ENCODE measurements around the gene L3MBTL3. TPM values are rescaled to one million over a fixed set of nuclear protein-coding genes. Genes with fewer than 3 reads are reported as not detected.
A peak's percentile ranks its signal among the peaks of the same experiment; 100 is the strongest.

L3MBTL3 gene
- polyA plus RNA-seq, 4 donors: 1.3 to 8.9 (median 2.2) TPM

DNA sequence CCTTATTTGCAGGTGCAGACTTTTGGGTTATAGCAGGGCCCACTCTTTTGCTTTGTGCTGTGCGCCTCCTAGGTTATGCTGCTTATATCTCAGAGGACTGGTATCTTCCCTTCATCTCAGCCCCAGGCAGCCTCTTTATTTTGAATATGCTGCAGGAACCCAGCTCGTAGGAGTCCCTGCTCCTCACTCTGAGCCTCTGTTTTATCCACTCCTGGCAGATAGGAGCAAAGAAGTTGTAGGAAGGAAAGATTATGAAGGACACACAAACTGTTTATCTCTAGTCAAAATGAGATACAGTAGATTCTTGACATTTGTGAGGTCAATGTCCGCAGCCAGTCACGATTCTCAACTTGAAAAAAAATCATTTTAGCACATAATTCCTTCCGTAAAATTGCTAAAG, 15.6 kb downstream of the L3MBTL3 start:
- H3K4me3 ChIP-seq (ENCODE audit: low read depth in 1 of 3, low read length in 3 of 3): no peak overlapping the region
- H3K4me1 ChIP-seq (ENCODE audit: control insufficient read depth in 3 of 3, insufficient read depth in 2 of 3, low read depth in 1 of 3, low read length in 2 of 3): peaks cover 0 to 8% (median 0%) of the 10 kb centered on the region in 3 donors
- FAIRE-seq (no peak), DNase-seq (no peak)
- 72 to 84% (median 80%) methylated on average over 5 of the region's 5 CpGs for WGBS, 3 donors
- peaks cover 0 to 6% (median 0%) of the 10 kb centered on the region in 3 donors for H3K36me3 ChIP-seq (ENCODE audit: control insufficient read depth in 3 of 3, insufficient read depth in 2 of 3, low read depth in 1 of 3, low read length in 3 of 3)
- H3K27ac ChIP-seq (ENCODE audit: low read depth in 1 of 3, low read length in 2 of 3): peak overlapping the region in 1 of 3 donors; percentile 50
- H3K9me3 ChIP-seq (ENCODE audit: control insufficient read depth in 2 of 2, insufficient read depth in 1 of 2, low read depth in 1 of 2, low read length in 1 of 2): no peaks in the 10 kb centered on the region
- H3K27me3 ChIP-seq (ENCODE audit: control insufficient read depth in 3 of 3, insufficient read depth in 3 of 3, low read length in 3 of 3): no peaks in the 10 kb centered on the region

DNA sequence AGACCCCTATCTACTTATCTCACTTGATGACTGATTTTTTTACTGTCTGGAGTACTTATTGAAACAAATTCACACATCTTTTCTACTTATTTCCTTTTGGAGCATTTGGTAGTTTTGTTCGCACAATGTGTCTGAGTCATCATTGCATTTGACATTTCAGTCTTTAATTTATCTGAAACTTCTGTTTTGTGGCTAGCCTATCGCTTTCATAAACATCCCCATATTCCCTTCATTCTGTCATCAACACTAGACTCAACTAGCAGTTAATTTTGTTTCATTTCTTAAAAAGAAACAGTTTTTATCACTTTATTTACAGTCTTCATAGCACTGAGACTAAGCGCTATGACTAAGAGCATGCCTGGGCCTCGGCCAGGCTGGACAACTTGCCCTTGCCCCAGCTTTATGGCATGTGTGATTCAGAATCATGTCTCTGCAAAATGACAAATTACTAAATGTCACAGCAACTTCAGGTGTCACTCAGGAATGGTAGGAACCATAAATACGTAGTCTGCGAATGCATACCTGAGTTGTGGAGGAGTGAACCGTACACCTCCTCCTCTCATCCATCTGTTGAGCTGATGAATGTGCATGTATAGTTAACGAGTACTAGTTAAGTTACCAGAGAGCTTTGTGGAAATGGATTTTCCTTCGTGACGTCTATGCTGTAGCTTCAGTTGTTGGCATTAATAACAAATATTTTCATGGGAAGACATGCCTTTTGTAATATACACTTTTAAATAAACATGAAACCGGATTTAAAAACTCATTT, 16.2 kb downstream of the L3MBTL3 start:
- H3K27ac ChIP-seq (ENCODE audit: low read depth in 1 of 3, low read length in 2 of 3): peak overlapping the region in 1 of 3 donors; percentile 53
- no peaks in the 10 kb centered on the region for H3K27me3 ChIP-seq (ENCODE audit: control insufficient read depth in 3 of 3, insufficient read depth in 3 of 3, low read length in 3 of 3)
- FAIRE-seq: no peak
- H3K36me3 ChIP-seq (ENCODE audit: control insufficient read depth in 3 of 3, insufficient read depth in 2 of 3, low read depth in 1 of 3, low read length in 3 of 3): peaks cover 0 to 6% (median 0%) of the 10 kb centered on the region in 3 donors
- DNase-seq: peak; percentile 5 to 11
- H3K9me3 ChIP-seq (ENCODE audit: control insufficient read depth in 2 of 2, insufficient read depth in 1 of 2, low read depth in 1 of 2, low read length in 1 of 2): no peaks in the 10 kb centered on the region
- H3K4me3 ChIP-seq (ENCODE audit: low read depth in 1 of 3, low read length in 3 of 3): no peak overlapping the region
- H3K4me1 ChIP-seq (ENCODE audit: control insufficient read depth in 3 of 3, insufficient read depth in 2 of 3, low read depth in 1 of 3, low read length in 2 of 3): peaks cover 0 to 8% (median 0%) of the 10 kb centered on the region in 3 donors
- 66 to 76% (median 75%) methylated on average over 11 of the region's 11 CpGs for WGBS, 3 donors

DNA sequence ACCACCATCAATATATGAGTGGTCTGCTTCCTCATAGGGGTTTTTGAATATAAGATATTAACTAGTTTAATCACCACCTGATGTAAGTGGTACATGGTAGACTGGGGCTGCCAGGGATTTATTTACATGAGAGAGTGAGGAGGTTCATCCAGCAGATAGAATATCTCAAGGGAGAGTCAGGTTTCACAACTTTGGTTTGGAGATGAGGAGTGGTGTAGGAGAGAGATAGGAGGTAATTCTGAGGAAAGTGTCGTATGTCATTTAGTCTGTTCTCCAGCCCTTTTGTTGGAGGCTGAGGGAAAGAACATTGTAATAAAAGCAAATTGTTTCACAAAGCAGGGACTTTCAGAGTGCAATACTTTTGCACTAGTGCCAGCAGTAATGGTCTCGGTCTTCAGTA, 16.8 kb downstream of the L3MBTL3 start:
- H3K4me1 ChIP-seq (ENCODE audit: control insufficient read depth in 3 of 3, insufficient read depth in 2 of 3, low read depth in 1 of 3, low read length in 2 of 3): peaks cover 0 to 8% (median 0%) of the 10 kb centered on the region in 3 donors
- peaks cover 0 to 6% (median 0%) of the 10 kb centered on the region in 3 donors for H3K36me3 ChIP-seq (ENCODE audit: control insufficient read depth in 3 of 3, insufficient read depth in 2 of 3, low read depth in 1 of 3, low read length in 3 of 3)
- DNase-seq: no peak
- no peak overlapping the region for H3K27ac ChIP-seq (ENCODE audit: low read depth in 1 of 3, low read length in 2 of 3)
- H3K4me3 ChIP-seq (ENCODE audit: low read depth in 1 of 3, low read length in 3 of 3): no peak overlapping the region
- no peaks in the 10 kb centered on the region for H3K9me3 ChIP-seq (ENCODE audit: control insufficient read depth in 2 of 2, insufficient read depth in 1 of 2, low read depth in 1 of 2, low read length in 1 of 2)
- no peaks in the 10 kb centered on the region for H3K27me3 ChIP-seq (ENCODE audit: control insufficient read depth in 3 of 3, insufficient read depth in 3 of 3, low read length in 3 of 3)
- 51 to 77% (median 74%) methylated on average over 2 of the region's 2 CpGs for WGBS, 3 donors
- no peak for FAIRE-seq

DNA sequence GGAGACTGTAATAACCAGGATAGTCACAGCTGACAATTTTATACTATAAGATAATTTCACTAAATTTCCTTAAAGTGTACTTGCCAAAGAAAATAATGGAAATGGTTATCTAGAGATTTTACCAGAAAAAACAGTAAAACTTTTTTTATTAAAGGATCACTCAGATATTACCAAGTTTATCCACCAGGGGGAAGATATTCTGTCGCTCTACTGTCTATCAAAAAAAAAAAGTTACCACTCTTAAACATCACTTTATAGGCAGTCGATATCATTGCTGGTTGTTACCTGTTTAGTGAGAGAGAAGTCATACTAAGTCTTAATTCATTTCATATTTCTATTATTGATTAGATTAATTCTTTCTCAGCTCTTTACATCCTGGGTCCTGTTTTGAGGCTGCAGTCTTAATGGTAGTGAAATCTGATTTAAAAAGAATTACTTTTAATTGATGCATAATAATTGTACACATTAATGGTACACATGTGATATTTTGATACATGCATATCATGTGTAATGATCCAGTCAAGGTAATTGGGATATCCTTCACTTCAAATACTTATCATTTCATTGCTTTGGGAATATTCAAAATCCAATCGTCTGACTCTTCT, 18.9 kb downstream of the L3MBTL3 start:
- DNase-seq: no peak
- Histone ChIP-seq H3K36me3 (ENCODE audit: control insufficient read depth in 3 of 3, insufficient read depth in 2 of 3, low read depth in 1 of 3, low read length in 3 of 3) (peaks cover 0 to 2% (median 0%) of the 10 kb centered on the region in 3 donors), H3K4me1 (ENCODE audit: control insufficient read depth in 3 of 3, insufficient read depth in 2 of 3, low read depth in 1 of 3, low read length in 2 of 3) (peaks cover 0 to 8% (median 0%) of the 10 kb centered on the region in 3 donors), H3K27me3 (ENCODE audit: control insufficient read depth in 3 of 3, insufficient read depth in 3 of 3, low read length in 3 of 3) (no peaks in the 10 kb centered on the region), H3K4me3 (ENCODE audit: low read depth in 1 of 3, low read length in 3 of 3) (no peak overlapping the region), H3K9me3 (ENCODE audit: control insufficient read depth in 2 of 2, insufficient read depth in 1 of 2, low read depth in 1 of 2, low read length in 1 of 2) (no peaks in the 10 kb centered on the region), H3K27ac (ENCODE audit: low read depth in 1 of 3, low read length in 2 of 3) (no peak overlapping the region)
- FAIRE-seq: no peak
- 59 to 67% (median 64%) methylated on average over 3 of the region's 3 CpGs for WGBS, 3 donors

DNA sequence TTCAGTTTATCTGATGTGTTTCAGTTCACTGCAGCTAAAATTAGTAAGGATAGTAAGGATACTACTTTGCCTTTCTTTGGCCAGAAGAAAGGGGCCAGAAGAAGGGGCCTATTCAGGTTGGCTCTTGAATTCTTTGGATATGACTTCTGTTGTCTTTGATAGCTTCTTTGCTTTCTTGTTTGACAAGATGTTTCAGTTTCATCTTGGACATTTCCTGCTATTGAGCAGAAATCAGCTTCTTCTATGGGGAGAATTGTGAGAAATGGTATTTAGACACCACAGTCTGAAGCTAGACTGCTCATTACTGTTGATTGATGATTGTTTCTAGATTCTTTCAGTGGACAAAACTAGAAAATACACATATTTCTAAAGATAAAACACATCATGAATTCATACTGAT, 23.2 kb downstream of the L3MBTL3 start:
- H3K36me3 ChIP-seq (ENCODE audit: control insufficient read depth in 3 of 3, insufficient read depth in 2 of 3, low read depth in 1 of 3, low read length in 3 of 3): no peaks in the 10 kb centered on the region
- FAIRE-seq: no peak

DNA sequence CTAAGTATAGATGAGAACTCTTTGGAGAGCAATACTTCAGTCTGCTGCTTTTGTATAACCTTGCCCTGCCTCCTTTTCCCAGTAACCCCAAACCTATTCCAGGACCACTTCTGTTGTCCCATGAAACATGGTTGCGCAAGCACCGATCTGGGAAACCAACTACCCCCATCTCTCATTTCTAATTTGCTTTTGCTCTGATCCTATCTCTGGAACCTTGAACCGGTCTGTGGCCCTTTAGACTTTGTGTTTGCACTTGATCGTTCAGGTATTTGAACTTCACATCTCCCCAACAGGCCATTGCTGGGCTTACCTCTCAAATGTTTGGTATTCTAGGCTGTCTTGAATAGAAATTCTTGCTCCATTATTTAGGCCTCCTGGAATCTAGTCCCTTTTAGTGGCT, 25.0 kb downstream of the L3MBTL3 start:
- H3K36me3 ChIP-seq (ENCODE audit: control insufficient read depth in 3 of 3, insufficient read depth in 2 of 3, low read depth in 1 of 3, low read length in 3 of 3): peaks cover 0 to 2% (median 0%) of the 10 kb centered on the region in 3 donors
- H3K27ac ChIP-seq (ENCODE audit: low read depth in 1 of 3, low read length in 2 of 3): no peak overlapping the region
- H3K27me3 ChIP-seq (ENCODE audit: control insufficient read depth in 3 of 3, insufficient read depth in 3 of 3, low read length in 3 of 3): no peaks in the 10 kb centered on the region
- no peaks in the 10 kb centered on the region for H3K9me3 ChIP-seq (ENCODE audit: control insufficient read depth in 2 of 2, insufficient read depth in 1 of 2, low read depth in 1 of 2, low read length in 1 of 2)
- no peak overlapping the region for H3K4me3 ChIP-seq (ENCODE audit: low read depth in 1 of 3, low read length in 3 of 3)
- no peaks in the 10 kb centered on the region for H3K4me1 ChIP-seq (ENCODE audit: control insufficient read depth in 3 of 3, insufficient read depth in 2 of 3, low read depth in 1 of 3, low read length in 2 of 3)
- peak in 1 of 2 donors; percentile 9 for DNase-seq
- FAIRE-seq: no peak
- 74 to 89% (median 85%) methylated on average over 4 of the region's 4 CpGs for WGBS, 3 donors

More for the DNA sequence above, 23.2 kb downstream of the L3MBTL3 start:
- Histone ChIP-seq H3K4me1 (ENCODE audit: control insufficient read depth in 3 of 3, insufficient read depth in 2 of 3, low read depth in 1 of 3, low read length in 2 of 3) (no peaks in the 10 kb centered on the region), H3K27ac (ENCODE audit: low read depth in 1 of 3, low read length in 2 of 3) (no peak overlapping the region), H3K4me3 (ENCODE audit: low read depth in 1 of 3, low read length in 3 of 3) (no peak overlapping the region), H3K27me3 (ENCODE audit: control insufficient read depth in 3 of 3, insufficient read depth in 3 of 3, low read length in 3 of 3) (no peaks in the 10 kb centered on the region), H3K9me3 (ENCODE audit: control insufficient read depth in 2 of 2, insufficient read depth in 1 of 2, low read depth in 1 of 2, low read length in 1 of 2) (no peaks in the 10 kb centered on the region)
- no peak for DNase-seq

DNA sequence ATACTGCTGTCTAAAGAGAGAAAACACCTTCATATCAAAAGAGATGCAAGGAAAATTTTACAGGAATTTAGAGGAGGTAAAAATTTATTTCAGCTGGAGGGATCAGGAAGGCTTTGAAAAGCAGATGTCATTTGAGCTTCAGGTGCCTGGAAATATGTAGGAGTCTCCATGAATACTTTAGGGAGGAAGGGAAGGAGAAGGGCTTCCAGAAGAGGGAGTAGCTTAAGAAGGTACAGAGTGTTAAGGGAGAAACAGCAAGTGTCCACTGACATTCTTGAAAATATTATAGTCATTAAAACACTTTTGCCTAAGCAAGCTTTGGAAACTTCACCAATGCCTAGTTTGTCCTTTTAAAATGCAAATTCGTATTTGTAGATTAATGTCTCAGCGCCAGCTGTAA, 27.2 kb downstream of the L3MBTL3 start:
- DNase-seq (no peak), FAIRE-seq (no peak)
- Histone ChIP-seq H3K27me3 (ENCODE audit: control insufficient read depth in 3 of 3, insufficient read depth in 3 of 3, low read length in 3 of 3) (no peaks in the 10 kb centered on the region), H3K9me3 (ENCODE audit: control insufficient read depth in 2 of 2, insufficient read depth in 1 of 2, low read depth in 1 of 2, low read length in 1 of 2) (no peaks in the 10 kb centered on the region), H3K4me1 (ENCODE audit: control insufficient read depth in 3 of 3, insufficient read depth in 2 of 3, low read depth in 1 of 3, low read length in 2 of 3) (no peaks in the 10 kb centered on the region), H3K36me3 (ENCODE audit: control insufficient read depth in 3 of 3, insufficient read depth in 2 of 3, low read depth in 1 of 3, low read length in 3 of 3) (peaks cover 0 to 2% (median 2%) of the 10 kb centered on the region in 3 donors), H3K27ac (ENCODE audit: low read depth in 1 of 3, low read length in 2 of 3) (no peak overlapping the region), H3K4me3 (ENCODE audit: low read depth in 1 of 3, low read length in 3 of 3) (no peak overlapping the region)
- 86 to 89% (median 87%) methylated on average over 2 of the region's 2 CpGs for WGBS, 3 donors

DNA sequence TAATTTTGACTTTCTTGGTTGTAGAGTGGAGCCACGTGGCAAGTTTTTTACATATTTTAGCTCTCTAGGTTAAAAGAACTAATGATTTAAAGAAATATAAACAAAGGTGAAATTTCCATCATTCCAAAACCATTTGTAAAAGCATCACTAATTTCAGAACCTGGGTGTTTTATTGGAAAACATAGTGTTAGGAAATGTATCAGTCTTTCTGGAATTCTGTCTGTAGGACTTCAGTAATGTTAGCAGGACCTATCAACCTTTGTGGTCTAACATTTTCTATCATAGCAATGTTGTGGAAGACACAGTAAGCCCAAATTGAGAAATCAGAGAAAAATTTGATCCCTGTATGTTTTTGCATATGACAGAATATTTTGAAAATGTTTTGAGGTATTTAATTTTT, 28.3 kb downstream of the L3MBTL3 start:
- DNase-seq (no peak), FAIRE-seq (no peak)
- 81 to 96% (median 92%) methylated on average over 1 of the region's 1 CpG for WGBS, 3 donors
- H3K27me3 ChIP-seq (ENCODE audit: control insufficient read depth in 3 of 3, insufficient read depth in 3 of 3, low read length in 3 of 3): no peaks in the 10 kb centered on the region
- no peaks in the 10 kb centered on the region for H3K9me3 ChIP-seq (ENCODE audit: control insufficient read depth in 2 of 2, insufficient read depth in 1 of 2, low read depth in 1 of 2, low read length in 1 of 2)
- peaks cover 0 to 5% (median 2%) of the 10 kb centered on the region in 3 donors for H3K36me3 ChIP-seq (ENCODE audit: control insufficient read depth in 3 of 3, insufficient read depth in 2 of 3, low read depth in 1 of 3, low read length in 3 of 3)
- no peaks in the 10 kb centered on the region for H3K4me1 ChIP-seq (ENCODE audit: control insufficient read depth in 3 of 3, insufficient read depth in 2 of 3, low read depth in 1 of 3, low read length in 2 of 3)
- no peak overlapping the region for H3K4me3 ChIP-seq (ENCODE audit: low read depth in 1 of 3, low read length in 3 of 3)
- H3K27ac ChIP-seq (ENCODE audit: low read depth in 1 of 3, low read length in 2 of 3): no peak overlapping the region
